ENCODE results near the gene PRR3.
A peak's percentile ranks its signal among the peaks of the same experiment; 100 is the strongest.
"Not testable (repeated sequence)": the region's sequence is repeated elsewhere in the genome, so short reads cannot be mapped to it uniquely, and the experiment has no call there.

Gene PRR3

GRCh38 chr6:30521082-30521481, 36.0 kb upstream of the PRR3 start:
- ATAC-seq = peak; percentile 27; the same call in 2 of the 3 replicates

GRCh38 chr6:30521952-30522351, 35.1 kb upstream of the PRR3 start:
- not testable (repeated sequence) for ATAC-seq

- ATAC-seq = not testable (repeated sequence)
Observed at GRCh38 chr6:30526444-30526843, 30.7 kb upstream of the PRR3 start.

- not testable (repeated sequence) for ATAC-seq
Observed at GRCh38 chr6:30529349-30529875, 27.7 kb upstream of the PRR3 start.

- TF ChIP-seq CSRNP3 (CRISPR knock-in tag; IDR thresholded peaks at IDR 0.05) (no peak), TOX (CRISPR knock-in tag; IDR thresholded peaks at IDR 0.05; ENCODE audit: borderline replicate concordance) (no peak), ZC3H10 (CRISPR knock-in tag; IDR thresholded peaks at IDR 0.05) (no peak), CREB5 (CRISPR knock-in tag; IDR thresholded peaks at IDR 0.05; ENCODE audit: low read depth) (no peak), ESRRG (CRISPR knock-in tag; IDR thresholded peaks at IDR 0.05) (no peak), RARB (CRISPR knock-in tag; IDR thresholded peaks at IDR 0.05) (no peak)
- ATAC-seq = no peak
Observed at GRCh38 chr6:30530014-30530413, 27.1 kb upstream of the PRR3 start.

GRCh38 chr6:30533460-30534294, 23.4 kb upstream of the PRR3 start:
- no peak for ATAC-seq
- TF ChIP-seq GLIS3 (CRISPR knock-in tag; IDR thresholded peaks at IDR 0.05) = no peak

- no peak for ATAC-seq
- TF ChIP-seq ISL1 (CRISPR knock-in tag; IDR thresholded peaks at IDR 0.05) (no peak), CSRNP3 (CRISPR knock-in tag; IDR thresholded peaks at IDR 0.05) (no peak), CREB5 (CRISPR knock-in tag; IDR thresholded peaks at IDR 0.05; ENCODE audit: low read depth) (no peak), OSR1 (CRISPR knock-in tag; IDR thresholded peaks at IDR 0.05) (no peak), CSDC2 (CRISPR knock-in tag; IDR thresholded peaks at IDR 0.05) (no peak), ZFP3 (CRISPR knock-in tag; IDR thresholded peaks at IDR 0.05) (no peak), ZFP30 (CRISPR knock-in tag; IDR thresholded peaks at IDR 0.05) (no peak), TSHZ2 (CRISPR knock-in tag; IDR thresholded peaks at IDR 0.05) (no peak), TOX (CRISPR knock-in tag; IDR thresholded peaks at IDR 0.05; ENCODE audit: borderline replicate concordance) (no peak), ZNF8 (CRISPR knock-in tag; IDR thresholded peaks at IDR 0.05) (no peak), TCF4 (CRISPR knock-in tag; IDR thresholded peaks at IDR 0.05; ENCODE audit: borderline replicate concordance) (no peak), PATZ1 (CRISPR knock-in tag; IDR thresholded peaks at IDR 0.05; ENCODE audit: borderline replicate concordance) (no peak), BACH2 (CRISPR knock-in tag; IDR thresholded peaks at IDR 0.05; ENCODE audit: borderline replicate concordance) (no peak), ZNF565 (CRISPR knock-in tag; conservative IDR thresholded peaks at IDR 0.05; ENCODE audit: low read depth) (no peak), ESRRG (CRISPR knock-in tag; IDR thresholded peaks at IDR 0.05) (no peak), ZC3H10 (CRISPR knock-in tag; IDR thresholded peaks at IDR 0.05) (no peak), PPARA (CRISPR knock-in tag; IDR thresholded peaks at IDR 0.05; ENCODE audit: borderline replicate concordance) (no peak)
Observed at GRCh38 chr6:30537931-30538330, 19.2 kb upstream of the PRR3 start.
